Germinal center (tissue), 1 donor: ENCODE measurements around the gene GPAM.
"Not testable (repeated sequence)": the region's sequence is repeated elsewhere in the genome, so short reads cannot be mapped to it uniquely, and the experiment has no call there.

Experiments used
- DNase-seq: peaks from one replicate; pipeline ENCODE4 v3.0.0; 2012; ENCODE audit warnings: mixed read lengths, low spot score

The GPAM gene

GRCh38 chr10:112132435-112132834 lies 51.1 kb downstream of the GPAM start:
- no peak for DNase-seq

- DNase-seq = no peak
Observed at GRCh38 chr10:112131996-112132395, 51.6 kb downstream of the GPAM start.

- DNase-seq = no peak
Observed at GRCh38 chr10:112131346-112131745, 52.2 kb downstream of the GPAM start.

GRCh38 chr10:112126901-112127300 lies 56.7 kb downstream of the GPAM start:
- DNase-seq = no peak

- no peak for DNase-seq
Observed at GRCh38 chr10:112126172-112126571, 57.4 kb downstream of the GPAM start.

- no peak for DNase-seq
Observed at GRCh38 chr10:112124866-112125265, 58.7 kb downstream of the GPAM start.

- DNase-seq = no peak
Observed at GRCh38 chr10:112122827-112123226, 60.7 kb downstream of the GPAM start.

- DNase-seq = no peak
Observed at GRCh38 chr10:112120491-112120890, 63.1 kb downstream of the GPAM start.

- DNase-seq = peak; percentile 73
Observed at GRCh38 chr10:112115781-112116385, 67.7 kb downstream of the GPAM start.

- not testable (repeated sequence) for DNase-seq
Observed at GRCh38 chr10:112109779-112110178, 73.8 kb downstream of the GPAM start.
